COR-L47 (cell line): Measurements from ENCODE around the gene FMN1.
"Not testable (repeated sequence)": the region's sequence is repeated elsewhere in the genome, so short reads cannot be mapped to it uniquely, and the experiment has no call there.

Experiments used
- DNase-seq: peaks from one replicate; lab custom pipeline; 2025; lab: John Stamatoyannopoulos, UW

FMN1 gene

GRCh38 chr15:32859996-32860395, 334.5 kb downstream of the FMN1 start:
- no peak for DNase-seq

- no peak for DNase-seq
Measured at GRCh38 chr15:32859251-32859650, 335.3 kb downstream of the FMN1 start.

GRCh38 chr15:32857732-32858131, 336.8 kb downstream of the FMN1 start:
- no peak for DNase-seq

- no peak for DNase-seq
Measured at GRCh38 chr15:32856753-32857152, 337.8 kb downstream of the FMN1 start.

DNA sequence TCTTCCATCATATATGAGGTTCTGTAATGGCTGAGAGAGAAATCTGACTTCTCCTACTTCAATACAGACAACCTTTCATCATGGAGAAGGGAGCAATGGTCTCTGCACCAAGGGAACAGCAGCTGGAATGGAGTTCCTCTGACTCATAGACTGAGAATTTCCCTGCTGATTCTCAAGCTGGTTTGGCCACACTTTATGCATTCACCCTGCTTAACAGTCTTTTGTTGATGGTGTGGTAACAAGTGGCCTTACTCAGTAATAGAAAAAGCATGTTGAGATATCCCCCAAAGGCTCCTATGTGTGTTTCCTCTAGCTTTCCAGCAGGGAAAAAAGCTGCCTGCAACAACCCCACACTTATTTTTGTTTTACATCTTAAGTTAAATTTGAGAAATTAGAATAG, 338.6 kb downstream of the FMN1 start:
- DNase-seq: no peak

DNA sequence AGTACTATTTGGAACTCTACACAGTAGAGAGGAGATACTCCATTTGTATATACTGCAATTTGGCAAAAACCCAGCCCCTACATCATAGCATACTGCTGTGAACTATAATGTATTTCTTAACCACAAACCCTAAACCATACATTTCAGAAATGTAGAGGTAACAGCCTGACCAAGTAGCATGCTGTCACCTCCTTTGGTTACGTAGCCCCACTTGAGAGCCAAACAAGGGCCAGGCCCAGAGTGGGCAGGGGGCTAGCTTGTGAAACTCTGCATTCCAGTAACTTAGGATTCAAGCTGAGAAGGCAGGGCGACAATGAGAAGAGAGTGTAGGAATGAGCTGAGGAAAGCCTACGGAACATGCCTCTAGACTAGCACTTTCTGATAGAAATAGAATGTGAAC, 340.9 kb downstream of the FMN1 start:
- no peak for DNase-seq

DNA sequence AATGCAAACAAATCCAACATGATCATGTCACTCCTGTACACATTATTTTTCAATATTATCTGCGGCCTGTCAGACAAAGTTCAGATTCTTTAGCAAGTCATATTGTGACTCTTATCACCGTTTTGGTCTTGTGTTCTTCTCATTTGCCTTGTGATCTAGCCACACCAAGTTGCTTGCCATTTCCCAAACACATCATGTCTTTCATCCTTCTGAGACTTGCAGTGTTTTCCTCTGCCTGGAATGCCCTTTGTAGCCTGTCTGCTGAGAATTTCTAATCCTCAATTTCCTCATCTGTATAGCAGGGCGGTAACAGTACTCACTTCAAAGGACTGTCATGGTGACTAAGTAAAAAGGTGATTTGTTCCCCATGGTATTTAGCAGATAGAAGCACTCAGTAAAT, 341.7 kb downstream of the FMN1 start:
- no peak for DNase-seq

DNA sequence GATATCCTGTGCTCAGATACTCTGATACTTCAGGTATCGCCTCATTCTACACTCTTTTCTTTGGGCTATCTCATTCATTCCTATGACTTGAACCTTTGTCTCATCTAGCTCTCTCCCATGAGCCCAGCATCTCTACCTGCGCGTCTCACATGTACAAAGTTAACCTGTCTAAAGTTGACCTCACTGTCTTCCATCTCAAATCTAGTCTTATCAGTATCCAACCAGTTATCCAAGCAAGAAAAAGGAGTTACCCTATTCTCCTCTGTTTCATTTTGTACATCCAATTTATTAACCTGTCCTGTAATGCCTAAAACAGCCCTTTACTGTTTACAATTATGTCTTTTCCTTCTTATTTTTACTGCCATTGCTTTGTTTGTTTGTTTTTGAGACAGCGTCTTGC, 342.5 kb downstream of the FMN1 start:
- DNase-seq: no peak

GRCh38 chr15:32851572-32851971, 342.9 kb downstream of the FMN1 start:
- DNase-seq: no peak

- no peak for DNase-seq
Measured at GRCh38 chr15:32849769-32850668, 344.5 kb downstream of the FMN1 start.

DNA sequence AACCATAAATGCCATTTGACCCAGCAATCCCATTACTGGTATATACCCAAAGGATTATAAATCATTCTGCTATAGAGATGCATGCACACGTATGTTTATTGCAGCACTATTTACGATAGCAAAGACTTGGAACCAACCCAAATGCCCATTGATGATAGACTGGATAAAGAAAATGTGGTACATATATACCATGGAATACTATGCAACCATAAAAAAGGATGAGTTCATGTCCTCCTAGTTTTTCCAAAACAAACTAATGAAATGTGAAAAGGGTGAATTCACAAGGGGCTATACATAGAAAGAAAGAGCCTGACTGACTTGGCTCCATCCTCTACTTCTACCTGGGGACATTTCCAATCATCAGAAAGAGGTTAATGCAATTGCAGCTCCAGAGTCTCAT, 347.8 kb downstream of the FMN1 start:
- DNase-seq: not testable (repeated sequence)

DNA sequence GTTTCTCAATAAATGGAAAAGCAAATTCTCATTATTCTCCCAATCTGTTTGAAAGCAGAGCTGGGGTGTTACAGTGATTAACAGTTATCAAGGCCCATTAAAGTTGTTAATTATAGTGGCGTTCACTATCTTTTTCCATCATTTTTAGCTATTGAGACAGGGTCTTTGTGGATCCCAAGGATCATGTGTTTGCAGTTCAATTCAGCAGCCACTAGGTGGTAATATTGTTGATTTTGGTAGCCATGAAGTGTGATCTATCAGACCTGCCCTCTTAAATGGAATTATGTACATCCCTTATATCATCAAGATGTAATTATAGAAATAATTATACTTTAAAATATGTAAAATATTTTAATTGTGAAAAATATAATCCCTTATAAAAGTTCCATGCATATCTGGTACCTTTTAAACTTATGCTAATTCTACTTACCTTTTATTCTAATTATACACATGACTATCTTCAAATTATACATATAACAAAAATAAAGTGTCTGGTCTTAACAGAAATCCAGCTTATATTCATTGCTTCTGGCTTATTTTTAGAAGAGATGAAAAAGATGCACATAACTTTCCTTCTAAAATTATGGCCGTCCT, 350.3 kb downstream of the FMN1 start:
- peak; percentile 8 for DNase-seq

GRCh38 chr15:32843219-32843815, 351.2 kb downstream of the FMN1 start:
- no peak for DNase-seq

DNA sequence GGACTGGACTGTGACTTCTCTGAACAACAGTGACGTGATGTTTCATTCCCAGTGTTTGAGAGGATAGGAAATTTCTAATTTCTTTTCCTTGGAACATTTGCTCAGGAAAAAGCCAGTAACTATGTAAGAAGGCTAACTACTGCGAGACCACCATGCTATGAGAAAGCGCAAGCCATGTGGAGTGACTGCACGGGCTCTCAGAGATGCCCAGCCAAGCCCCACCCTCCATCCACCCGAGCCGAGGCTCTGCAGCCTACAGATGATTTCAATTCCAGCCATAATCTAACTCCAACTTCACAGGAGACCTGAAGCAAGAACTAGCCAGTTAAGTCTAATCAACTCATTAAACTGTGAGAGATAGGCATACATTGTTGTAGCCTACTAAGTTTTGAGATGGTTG, 352.4 kb downstream of the FMN1 start:
- DNase-seq: no peak

DNA sequence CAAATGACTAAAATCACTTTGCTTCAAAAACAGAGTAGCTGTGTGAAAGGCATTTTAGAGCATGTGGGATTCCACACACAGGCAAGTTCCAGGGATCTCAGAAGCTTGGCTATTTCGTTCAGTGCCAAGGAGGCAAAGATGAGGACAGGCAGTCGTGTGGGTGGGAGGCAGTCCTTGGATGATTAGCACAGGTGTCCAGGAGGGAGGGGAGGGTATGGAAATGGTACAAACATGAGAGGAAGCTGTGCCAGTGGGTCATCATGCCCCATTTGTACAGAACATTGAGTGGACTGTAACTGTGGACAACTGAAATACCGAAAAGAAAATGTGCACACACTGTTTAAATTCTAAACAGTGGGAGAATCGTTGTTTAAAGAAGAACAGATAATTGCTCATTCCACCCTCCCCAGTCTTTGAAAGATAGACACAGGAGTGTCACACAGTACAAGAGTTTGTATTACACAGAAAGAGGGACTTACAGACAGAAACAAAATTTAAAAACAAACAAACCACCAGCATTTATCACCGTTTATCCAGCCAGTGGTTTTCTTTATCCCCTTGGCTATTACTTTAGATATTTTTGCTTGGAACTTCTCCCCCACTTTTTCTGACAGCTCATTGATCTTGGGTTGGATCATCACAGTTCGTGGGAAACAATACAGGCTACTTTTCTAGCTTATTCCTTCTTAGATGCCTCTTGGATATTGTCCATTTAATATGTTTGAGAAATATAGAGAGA, 353.8 kb downstream of the FMN1 start:
- DNase-seq: no peak

GRCh38 chr15:32838820-32839219, 355.7 kb downstream of the FMN1 start:
- DNase-seq: peak; percentile 84

DNA sequence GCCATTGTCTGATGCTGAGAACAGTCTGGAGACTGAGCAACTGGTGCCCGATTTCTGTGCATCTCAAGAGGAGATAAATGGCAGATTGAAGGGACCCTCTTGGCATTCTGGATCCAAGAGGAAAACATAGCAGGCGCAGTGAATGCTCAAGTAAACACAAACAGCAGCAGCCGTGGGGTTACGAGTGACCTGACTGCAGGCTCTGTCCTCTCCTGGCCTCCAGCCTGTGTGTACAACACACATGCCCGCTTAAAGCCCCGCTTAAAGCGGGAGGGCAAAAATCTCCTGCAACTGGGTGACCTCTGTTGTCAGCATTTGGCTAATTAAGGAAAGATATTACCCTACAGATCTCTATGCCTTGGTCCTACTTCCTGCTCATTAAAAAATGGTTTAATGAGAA, 356.2 kb downstream of the FMN1 start:
- DNase-seq: no peak

DNA sequence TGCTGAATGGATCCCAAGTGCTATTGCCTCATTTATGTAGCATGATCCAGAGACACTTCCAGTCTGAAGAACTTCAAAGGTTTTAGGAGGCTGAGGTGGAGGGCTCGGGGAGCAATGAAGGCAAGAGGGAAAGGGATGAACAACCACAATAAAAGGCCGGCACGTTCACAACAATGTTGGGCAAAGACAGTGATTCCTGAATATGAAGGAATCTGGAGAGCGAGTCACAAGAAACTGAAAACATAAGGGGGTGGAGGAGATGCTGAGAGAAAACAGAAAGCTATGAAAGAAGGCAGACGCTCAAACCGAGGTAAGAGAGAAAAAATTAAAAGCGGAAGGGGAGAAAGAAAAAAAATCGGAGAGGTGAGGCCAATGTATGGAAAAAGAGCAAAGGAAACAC, 356.6 kb downstream of the FMN1 start:
- DNase-seq: no peak

DNA sequence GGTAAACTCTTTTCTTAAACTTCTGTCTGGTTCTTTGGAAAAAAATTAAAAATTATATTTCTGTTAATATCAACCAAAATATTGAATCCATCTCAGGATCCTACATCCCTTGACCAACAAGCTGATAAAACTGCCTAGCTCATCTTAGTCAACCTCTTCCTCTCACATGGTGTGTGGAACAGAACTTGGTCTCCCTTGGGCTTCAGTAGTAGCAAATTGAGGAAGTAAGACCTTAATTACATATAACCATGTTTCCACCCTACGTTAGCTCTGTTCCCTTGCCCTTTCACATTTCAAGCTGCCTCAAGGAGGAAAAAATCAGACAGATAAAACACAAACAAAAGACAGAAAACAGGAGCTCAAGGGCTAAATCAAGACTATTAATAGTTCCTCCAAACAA, 360.4 kb downstream of the FMN1 start:
- DNase-seq: no peak

DNA sequence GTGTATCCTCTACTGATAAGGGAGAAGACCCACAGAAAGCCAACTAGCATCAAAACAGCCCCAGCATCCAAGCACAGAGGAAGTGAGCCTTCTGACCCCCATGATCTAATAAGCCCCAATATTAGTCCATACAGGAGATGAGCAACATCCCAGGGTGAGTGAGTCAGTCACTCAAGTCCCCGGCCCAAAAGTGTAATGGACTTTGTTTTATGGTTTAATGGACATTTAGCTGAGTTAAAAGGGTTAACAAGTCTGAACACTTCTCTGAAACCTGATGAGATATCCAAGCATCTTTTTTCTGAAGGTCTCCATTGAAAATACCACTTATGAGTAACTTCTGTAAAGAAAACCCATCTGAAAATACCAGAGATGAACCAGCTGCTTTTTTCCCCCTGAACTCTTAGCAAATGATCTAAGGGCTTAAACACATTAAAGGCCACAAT, 361.1 kb downstream of the FMN1 start:
- no peak for DNase-seq

DNA sequence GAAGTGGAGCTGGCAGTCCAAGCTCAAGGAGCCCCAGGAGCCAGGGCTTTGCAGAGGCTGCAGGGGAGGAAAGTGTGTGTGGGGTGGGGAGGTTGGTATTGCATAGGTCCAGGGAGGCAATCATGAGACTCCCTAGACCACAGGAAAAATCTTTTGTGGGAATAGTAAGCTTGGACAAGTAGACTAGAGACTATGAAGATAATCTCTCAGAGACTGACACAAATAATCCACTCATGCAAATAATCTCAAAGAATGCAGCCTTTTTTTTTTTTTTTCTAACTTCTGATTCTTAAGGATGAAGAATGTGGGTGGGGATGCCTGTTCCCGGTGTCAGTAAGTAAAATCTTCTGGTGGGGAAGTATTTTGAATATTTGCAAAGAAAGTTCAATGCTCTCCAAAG, 363.0 kb downstream of the FMN1 start:
- DNase-seq: no peak

GRCh38 chr15:32830241-32830640, 364.3 kb downstream of the FMN1 start:
- DNase-seq: no peak

- no peak for DNase-seq
Measured at GRCh38 chr15:32829436-32829835, 365.1 kb downstream of the FMN1 start.
